HG03571 (cell line): Measurements from ENCODE around the gene FBXL13.
"Not testable (repeated sequence)": the region's sequence is repeated elsewhere in the genome, so short reads cannot be mapped to it uniquely, and the experiment has no call there.

ENCODE experiments used
- ATAC-seq: cut with Tn5 transposase; IDR thresholded peaks from one replicate; pipeline ENCODE4 v1.9.1; 2021; ENCODE audit not compliant: unreplicated experiment

The FBXL13 gene

GRCh38 chr7:102942868-102943267 lies 131.7 kb downstream of the FBXL13 start:
- no peak for ATAC-seq

- ATAC-seq, result no peak
Observed at GRCh38 chr7:102942181-102942866, 132.3 kb downstream of the FBXL13 start.

- no peak for ATAC-seq
Observed at GRCh38 chr7:102938679-102939078, 135.9 kb downstream of the FBXL13 start.

- ATAC-seq, result no peak
Observed at GRCh38 chr7:102935450-102936115, 139.0 kb downstream of the FBXL13 start.

GRCh38 chr7:102934701-102935100 lies 139.9 kb downstream of the FBXL13 start:
- ATAC-seq, result no peak

- no peak for ATAC-seq
Observed at GRCh38 chr7:102934239-102934638, 140.4 kb downstream of the FBXL13 start.

- no peak for ATAC-seq
Observed at GRCh38 chr7:102933763-102934162, 140.8 kb downstream of the FBXL13 start.

GRCh38 chr7:102931757-102932156 lies 142.8 kb downstream of the FBXL13 start:
- no peak for ATAC-seq

- ATAC-seq, result no peak
Observed at GRCh38 chr7:102927312-102927933, 147.2 kb downstream of the FBXL13 start.

GRCh38 chr7:102926783-102927140 lies 147.8 kb downstream of the FBXL13 start:
- ATAC-seq, result no peak

GRCh38 chr7:102925976-102926782 lies 148.4 kb downstream of the FBXL13 start:
- ATAC-seq, result no peak

- no peak for ATAC-seq
Observed at GRCh38 chr7:102918845-102919244, 155.8 kb downstream of the FBXL13 start.

- ATAC-seq, result no peak
Observed at GRCh38 chr7:102917436-102918353, 156.9 kb downstream of the FBXL13 start.

GRCh38 chr7:102916881-102917280 lies 157.7 kb downstream of the FBXL13 start:
- no peak for ATAC-seq

- no peak for ATAC-seq
Observed at GRCh38 chr7:102916426-102916825, 158.2 kb downstream of the FBXL13 start.

GRCh38 chr7:102914585-102914984 lies 160.0 kb downstream of the FBXL13 start:
- ATAC-seq, result no peak

- no peak for ATAC-seq
Observed at GRCh38 chr7:102913826-102914225, 160.8 kb downstream of the FBXL13 start.

GRCh38 chr7:102912742-102913141 lies 161.9 kb downstream of the FBXL13 start, which contains the start of gene LRRC17:
LRRC17 (plus strand) TSS chr7:102913000; CDS start chr7:102933914, 20,914 bp downstream.
- no peak for ATAC-seq

GRCh38 chr7:102908676-102909075 lies 165.9 kb downstream of the FBXL13 start:
- no peak for ATAC-seq

- ATAC-seq, result not testable (repeated sequence)
Observed at GRCh38 chr7:102903576-102903975, 171.0 kb downstream of the FBXL13 start.
